Germinal center (tissue), 1 donor: ENCODE measurements around the gene PIAS1.
"Not testable (repeated sequence)": the region's sequence is repeated elsewhere in the genome, so short reads cannot be mapped to it uniquely, and the experiment has no call there.

Source experiments
- DNase-seq: peaks from one replicate; pipeline ENCODE4 v3.0.0; 2012; ENCODE audit warnings: mixed read lengths, low spot score

PIAS1 gene

GRCh38 chr15:68184616-68185480 lies 130.7 kb downstream of the PIAS1 start:
- DNase-seq = no peak

- DNase-seq = no peak
These were observed 132.7 kb downstream of the PIAS1 start for GRCh38 chr15:68186671-68187397.

GRCh38 chr15:68187559-68187958 lies 133.4 kb downstream of the PIAS1 start:
- DNase-seq = no peak

- DNase-seq = peak; percentile 39
These were observed 134.5 kb downstream of the PIAS1 start for GRCh38 chr15:68188647-68189046.

GRCh38 chr15:68190048-68190447 lies 135.9 kb downstream of the PIAS1 start:
- DNase-seq = no peak

GRCh38 chr15:68191555-68191954 lies 137.4 kb downstream of the PIAS1 start:
- DNase-seq = no peak

GRCh38 chr15:68192117-68192516 lies 138.0 kb downstream of the PIAS1 start:
- no peak for DNase-seq

GRCh38 chr15:68192804-68193486 lies 138.8 kb downstream of the PIAS1 start:
- no peak for DNase-seq

- DNase-seq = no peak
These were observed 141.4 kb downstream of the PIAS1 start for GRCh38 chr15:68195336-68196112.

GRCh38 chr15:68196445-68197169 lies 142.5 kb downstream of the PIAS1 start:
- no peak for DNase-seq

GRCh38 chr15:68197170-68197492 lies 143.0 kb downstream of the PIAS1 start:
- no peak for DNase-seq

GRCh38 chr15:68197661-68198437 lies 143.7 kb downstream of the PIAS1 start:
- no peak for DNase-seq

- DNase-seq = no peak
These were observed 145.2 kb downstream of the PIAS1 start for GRCh38 chr15:68199340-68199739.

GRCh38 chr15:68200016-68200861 lies 146.1 kb downstream of the PIAS1 start:
- DNase-seq = no peak

GRCh38 chr15:68201153-68201878 lies 147.2 kb downstream of the PIAS1 start:
- no peak for DNase-seq

- no peak for DNase-seq
These were observed 147.8 kb downstream of the PIAS1 start for GRCh38 chr15:68201879-68202261.

- DNase-seq = not testable (repeated sequence)
These were observed 148.9 kb downstream of the PIAS1 start for GRCh38 chr15:68202994-68203393.

GRCh38 chr15:68203486-68203885 lies 149.4 kb downstream of the PIAS1 start:
- no peak for DNase-seq

- DNase-seq = no peak
These were observed 149.8 kb downstream of the PIAS1 start for GRCh38 chr15:68203956-68204355.
